Pancreas (tissue), 10 donors: Measurements from ENCODE around the gene RPEL1. TPM values are rescaled to one million over a fixed set of nuclear protein-coding genes. Genes with fewer than 3 reads are reported as not detected.

Experiments
- ATAC-seq, 4 donors: fragments of 200-7000 bp; cut with Tn5 transposase; one replicate each; pipeline versions ENCODE4 v1.8.0 to v1.9.1; 2020; ENCODE audit warnings: mild to moderate bottlenecking in 4 of 4, moderate library complexity in 4 of 4
- DNase-seq, 6 donors: peaks; one replicate each; pipeline ENCODE4 v3.0.0-alpha.2; 2020
- FAIRE-seq: peaks from 2 replicates; lab custom pipeline; 2012; peaks lifted over from hg19 to GRCh38; lab: Jason Lieb, UNC
- H3K27ac ChIP-seq, 4 donors: fragments of 200-600 bp; sonication (generic); 1 replicate in 3 of 4; 2 replicates in 1 of 4; pipeline versions ENCODE4 v1.5.0 to v1.8.0; 2020
- H3K27me3 ChIP-seq, 4 donors: fragments of 200-600 bp; one replicate each; pipeline ENCODE4 v1.8.0; 2021
- H3K36me3 ChIP-seq, 3 donors: fragments of 200-600 bp; sonication (generic) in 1 of 3; one replicate each; pipeline versions ENCODE4 v1.5.0 to v1.8.0; 2020 to 2021
- H3K4me1 ChIP-seq, 3 donors: fragments of 200-600 bp; one replicate each; pipeline ENCODE4 v1.8.0; 2021
- H3K4me3 ChIP-seq, 4 donors: fragments of 200-600 bp; sonication (generic) in 2 of 4; one replicate each; pipeline versions ENCODE4 v1.5.0 to v1.8.0; 2020 to 2021
- H3K9me3 ChIP-seq, 4 donors: fragments of 200-600 bp; one replicate each; pipeline ENCODE4 v1.8.0; 2021
- WGBS, 2 donors: extraction: QIAGEN DNeasy Blood & Tissue Kit; methylation state at CpG; one replicate each; pipeline ENCODE4 v1.1.7; 2013; 5-methylcytosine and 5-hydroxymethylcytosine counted together
- intact Hi-C, 3 donors: fragments of 100-400 bp; cut with DNase I; formaldehyde crosslinking; loops; one replicate each; pipeline versions ENCODE4 v1.11.1 to v1.14.2; 2022
- polyA plus RNA-seq, 2 donors: library from polyadenylated mRNA; stranded (reverse); fragments of 200-250 nt; gene quantifications; one replicate each; pipeline ENCODE4 v1.2.3, GENCODE V29; 2013
- total RNA-seq, 6 donors: library from RNA; stranded (reverse); fragmentation: NEBNext Ultra II Directional in 4 of 6; extraction: Animal tissue kit (Norgen Biotek cat#: 25700) in 4 of 6; gene quantifications; one replicate each; pipeline versions ENCODE4 v1.2.1 to v1.2.4, GENCODE V29; 2021 to 2023
- TF ChIP-seq, protein P1 (sequence below), 4 donors: fragments of 200-600 bp; sonication (generic) in 3 of 4; IDR thresholded peaks; one replicate each; pipeline versions ENCODE4 v1.5.0 to v1.8.0; 2021; ENCODE audit warnings: antibody characterized with exemption in 4 of 4
- donor health status: healthy with polysubstance abuse.
- donor health status: DM: no; HTN: no; CAD: no; lungs with moderate emphysema.
- donor health status: DM: no; HTN: no; CAD: no.
- donor health status: control.
- donor health status: control.
- donor health status: Bipolar disorder and iron deficiency.
- donor health status: DM: yes; HTN: yes; CAD: no.
- donor health status: DM: no; HTN: no; CAD: no.
- donor health status: DM: no; HTN: no; CAD: no.
- donor health status: DM: yes; HTN: yes; CAD: no.

RPEL1 gene
- total and polyA plus RNA-seq, 8 donors, result not detected

DNA sequence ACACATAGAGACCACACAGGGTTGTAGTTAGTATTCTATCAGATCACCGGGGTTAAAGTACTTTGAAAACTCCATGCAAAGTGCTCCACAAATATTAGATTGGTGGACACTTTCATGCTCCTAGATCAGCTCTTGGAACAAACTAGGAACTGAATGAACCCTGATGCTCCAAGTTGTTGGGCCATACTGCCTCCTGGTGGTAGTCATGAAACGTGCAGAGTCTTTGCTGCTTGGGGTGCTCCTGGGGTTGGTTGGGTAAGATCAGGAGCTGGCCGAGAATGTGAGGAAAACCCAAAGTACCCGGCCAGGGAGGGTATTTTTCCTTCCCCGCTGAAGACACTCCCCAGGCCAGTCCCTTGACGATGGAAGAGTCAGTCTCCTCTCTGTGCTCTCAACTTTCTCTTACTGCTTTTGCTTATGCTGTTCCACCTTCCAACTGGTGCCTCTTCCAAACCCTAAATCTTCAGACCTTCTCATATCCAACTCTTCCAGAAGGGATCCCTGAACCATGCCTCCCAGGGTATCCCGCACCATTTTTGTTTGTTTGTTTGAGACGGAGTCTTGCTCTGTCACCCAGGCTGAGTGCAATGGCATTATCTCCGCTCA is 918 bp upstream of the RPEL1 start:
- WGBS, 2 donors, result 24 to 28% methylated on average over 9 of the region's 9 CpGs
- Histone ChIP-seq H3K27ac (no peak overlapping the region), H3K36me3 (no peaks in the 10 kb centered on the region), H3K27me3 (no peaks in the 10 kb centered on the region), H3K4me1 (peaks cover 0 to 13% (median 10%) of the 10 kb centered on the region in 3 donors), H3K4me3 (no peak overlapping the region), H3K9me3 (no peaks in the 10 kb centered on the region)
- intact Hi-C loops, result loop anchor here in 2 of 3 donors (5.0 to 10.0 kb wide), 2 partner anchors 327 to 330 kb away; partner anchors contain the start of gene CNNM2 (in 2 of the 2)
- TF ChIP-seq, protein P1, sequence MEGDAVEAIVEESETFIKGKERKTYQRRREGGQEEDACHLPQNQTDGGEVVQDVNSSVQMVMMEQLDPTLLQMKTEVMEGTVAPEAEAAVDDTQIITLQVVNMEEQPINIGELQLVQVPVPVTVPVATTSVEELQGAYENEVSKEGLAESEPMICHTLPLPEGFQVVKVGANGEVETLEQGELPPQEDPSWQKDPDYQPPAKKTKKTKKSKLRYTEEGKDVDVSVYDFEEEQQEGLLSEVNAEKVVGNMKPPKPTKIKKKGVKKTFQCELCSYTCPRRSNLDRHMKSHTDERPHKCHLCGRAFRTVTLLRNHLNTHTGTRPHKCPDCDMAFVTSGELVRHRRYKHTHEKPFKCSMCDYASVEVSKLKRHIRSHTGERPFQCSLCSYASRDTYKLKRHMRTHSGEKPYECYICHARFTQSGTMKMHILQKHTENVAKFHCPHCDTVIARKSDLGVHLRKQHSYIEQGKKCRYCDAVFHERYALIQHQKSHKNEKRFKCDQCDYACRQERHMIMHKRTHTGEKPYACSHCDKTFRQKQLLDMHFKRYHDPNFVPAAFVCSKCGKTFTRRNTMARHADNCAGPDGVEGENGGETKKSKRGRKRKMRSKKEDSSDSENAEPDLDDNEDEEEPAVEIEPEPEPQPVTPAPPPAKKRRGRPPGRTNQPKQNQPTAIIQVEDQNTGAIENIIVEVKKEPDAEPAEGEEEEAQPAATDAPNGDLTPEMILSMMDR (IDR thresholded peaks at IDR 0.05), result peak; percentile 74 to 87 (median 78)
- FAIRE-seq (no peak), DNase-seq (peak in 5 of 6 donors; percentile 62 to 82 (median 65)), ATAC-seq (peak; percentile 76 to 88 (median 80))

DNA sequence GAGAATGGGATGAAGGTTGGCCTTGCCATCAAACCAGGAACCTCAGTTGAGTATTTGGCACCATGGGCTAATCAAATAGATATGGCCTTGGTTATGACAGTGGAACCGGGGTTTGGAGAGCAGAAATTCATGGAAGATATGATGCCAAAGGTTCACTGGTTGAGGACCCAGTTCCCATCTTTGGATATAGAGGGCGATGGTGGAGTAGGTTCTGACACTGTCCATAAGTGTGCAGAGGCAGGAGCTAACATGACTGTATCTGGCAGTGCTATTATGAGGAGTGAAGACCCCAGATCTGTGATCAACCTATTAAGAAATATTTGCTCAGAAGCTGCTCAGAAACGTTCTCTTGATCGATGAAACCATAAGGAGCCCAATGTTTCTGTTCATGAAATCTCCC is 637 bp downstream of the RPEL1 start:
- Histone ChIP-seq H3K4me1 (peaks cover 0 to 9% (median 6%) of the 10 kb centered on the region in 3 donors), H3K4me3 (no peak overlapping the region), H3K9me3 (no peaks in the 10 kb centered on the region), H3K27me3 (no peaks in the 10 kb centered on the region), H3K27ac (no peak overlapping the region), H3K36me3 (no peaks in the 10 kb centered on the region)
- no peak for DNase-seq
- intact Hi-C loops, result loop anchor here in 2 of 3 donors (5.0 to 10.0 kb wide), 2 partner anchors 329 to 332 kb away; partner anchors contain the start of gene CNNM2 (in 2 of the 2)
- TF ChIP-seq, protein P1 (IDR thresholded peaks at IDR 0.05), result no peak
- FAIRE-seq, result no peak
- 43 to 55% methylated on average over 4 of the region's 4 CpGs for WGBS, 2 donors
- ATAC-seq, result no peak

DNA sequence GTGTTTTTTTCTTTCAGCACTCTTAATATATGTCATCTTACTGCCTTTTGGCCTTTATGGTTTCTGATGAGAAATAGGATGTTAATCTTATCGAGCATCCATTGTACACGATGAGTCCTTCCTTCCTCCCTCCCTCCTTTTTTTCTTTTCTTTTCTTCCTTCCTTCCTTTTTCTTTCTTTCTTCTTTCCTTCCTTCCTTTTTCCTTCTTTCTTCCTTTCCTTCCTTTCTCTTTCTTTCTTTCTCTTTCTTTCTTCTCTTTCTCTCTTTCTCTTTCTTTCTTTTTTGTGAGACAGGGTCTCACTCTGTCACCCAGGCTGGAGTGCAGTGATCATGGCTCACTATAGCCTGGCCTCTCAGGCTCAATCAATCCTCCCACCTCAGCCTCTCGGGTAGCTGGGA is 8.4 kb downstream of the RPEL1 start:
- no peak for FAIRE-seq
- no peak for ATAC-seq

DNA sequence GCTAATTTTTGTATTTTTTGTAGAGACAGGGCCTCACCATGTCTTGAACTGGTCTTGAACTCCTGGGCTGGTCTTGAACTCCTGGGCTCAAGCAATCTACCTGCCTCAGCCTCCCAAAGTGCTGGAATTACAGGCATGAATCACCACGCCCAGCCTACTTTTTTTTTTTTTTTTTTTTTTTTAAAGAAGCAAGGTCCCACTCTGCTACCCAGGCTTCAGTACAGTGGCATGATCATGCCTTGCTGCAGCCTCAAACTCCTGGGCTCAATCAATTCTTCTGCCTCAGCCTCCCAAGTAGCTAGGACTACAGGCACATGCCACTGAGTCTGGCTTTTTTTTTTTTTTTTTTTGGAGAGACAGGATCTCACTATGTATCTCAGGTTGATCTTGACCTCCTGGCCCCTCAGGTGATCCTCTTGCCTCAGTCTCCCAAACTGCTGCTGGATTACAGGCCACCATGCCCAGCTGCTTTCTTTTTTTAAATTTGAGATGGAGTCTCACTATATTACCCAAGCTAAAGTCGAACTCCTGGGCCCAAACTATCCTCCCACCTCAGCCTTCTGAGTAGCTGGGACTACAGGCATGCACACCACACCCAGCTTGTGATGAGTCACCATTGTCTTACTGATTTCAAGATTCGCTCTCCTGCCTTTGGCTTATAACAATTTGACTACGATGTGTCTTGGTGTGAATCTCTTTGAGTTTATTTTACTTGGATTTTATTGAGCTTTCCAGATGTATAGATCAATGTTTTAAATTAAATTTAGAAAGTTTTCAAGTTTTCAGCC is 9.0 kb downstream of the RPEL1 start:
- intact Hi-C loops, result no loop called here
- FAIRE-seq, result no peak
- no peak overlapping the region for H3K27ac ChIP-seq
- no peak for ATAC-seq
- no peak for DNase-seq
- no peaks in the 10 kb centered on the region for H3K27me3 ChIP-seq
- H3K4me1 ChIP-seq, result no peaks in the 10 kb centered on the region
- H3K4me3 ChIP-seq, result no peak overlapping the region
- no peaks in the 10 kb centered on the region for H3K36me3 ChIP-seq
- H3K9me3 ChIP-seq, result no peaks in the 10 kb centered on the region
- TF ChIP-seq, protein P1 (IDR thresholded peaks at IDR 0.05), result no peak
- WGBS, 2 donors, result 49 to 62% methylated on average over 4 of the region's 4 CpGs

More for the DNA sequence above, 8.4 kb downstream of the RPEL1 start:
- no peaks in the 10 kb centered on the region for H3K36me3 ChIP-seq
- intact Hi-C loops, result no loop called here
- H3K9me3 ChIP-seq, result no peaks in the 10 kb centered on the region
- H3K27me3 ChIP-seq, result no peaks in the 10 kb centered on the region
- no peak for DNase-seq
- no peak overlapping the region for H3K4me3 ChIP-seq
- H3K27ac ChIP-seq, result no peak overlapping the region
- no peaks in the 10 kb centered on the region for H3K4me1 ChIP-seq
- TF ChIP-seq, protein P1 (IDR thresholded peaks at IDR 0.05), result no peak
- 64 to 81% methylated on average over 3 of the region's 3 CpGs for WGBS, 2 donors
